Thyroid gland (tissue), 4 donors: Measurements from ENCODE around the gene TMEM18.

Experiments used
- CTCF ChIP-seq, 6 experiments: fragments of 200-600 bp in 3 of 6; fragments of 450-650 bp in 3 of 6; sonication (generic) in 3 of 6; IDR thresholded peaks; one replicate each; pipeline ENCODE4 v1.5.1; 2016 to 2019; ENCODE audit warnings: antibody characterized with exemption in 6 of 6, mild to moderate bottlenecking in 2 of 6, inconsistent platforms in 1 of 6, moderate library complexity in 1 of 6
- POLR2A ChIP-seq, 2 donors: fragments of 450-650 bp; IDR thresholded peaks; one replicate each; pipeline ENCODE4 v1.6.1; 2017; ENCODE audit warnings: antibody characterized with exemption in 2 of 2, mild to moderate bottlenecking in 2 of 2, moderate library complexity in 1 of 2

DNA sequence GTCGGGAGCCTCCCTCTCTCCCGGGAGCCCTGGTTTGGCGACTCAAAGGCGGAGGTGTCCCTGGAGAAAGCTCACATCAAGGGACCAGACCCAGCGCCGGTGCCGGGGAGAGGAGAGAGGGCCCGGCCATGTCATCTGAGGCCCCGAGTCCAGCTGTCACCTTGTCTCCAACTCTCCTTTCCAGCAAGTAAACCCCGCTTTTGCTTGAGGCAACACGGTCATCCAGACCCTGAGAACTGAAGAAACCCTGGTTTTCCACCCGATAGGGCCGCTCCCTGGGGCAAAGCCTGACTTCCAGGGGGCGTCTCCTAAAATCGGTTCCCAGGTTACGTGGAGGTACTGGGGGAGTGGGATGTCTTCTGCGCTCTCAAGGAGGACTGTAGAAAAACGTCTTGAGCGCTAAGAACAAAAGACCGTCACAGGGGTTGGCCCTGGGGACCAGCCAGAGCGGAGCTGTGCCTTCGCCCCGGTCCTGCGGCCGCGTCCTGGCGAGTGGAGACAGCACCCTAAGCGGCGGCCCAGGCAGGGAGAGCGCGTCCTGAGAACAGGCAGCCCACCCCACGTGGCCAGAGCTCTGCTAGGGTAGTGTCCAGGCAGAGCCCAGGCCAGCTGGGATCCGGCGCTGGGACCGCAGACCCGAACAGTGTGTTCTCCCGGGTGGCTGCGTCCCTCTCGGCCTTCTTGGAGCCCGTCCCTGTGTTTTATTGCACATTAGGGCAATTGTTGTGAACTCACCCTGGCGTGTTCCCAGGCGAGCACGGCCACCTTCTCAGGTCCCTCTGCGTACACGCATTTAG lies 55.7 kb downstream of the TMEM18 start:
- TF ChIP-seq CTCF (IDR thresholded peaks at IDR 0.05) (no peak), POLR2A (IDR thresholded peaks at IDR 0.05) (no peak)
